GM12878 (cell line): Measurements from ENCODE around the gene COL23A1. TPM values are rescaled to one million over a fixed set of nuclear protein-coding genes. Genes with fewer than 3 reads are reported as not detected.

Experiments used
- ASH2L ChIP-seq: fragments of 300-600, 200-600 bp; sonication (generic); IDR thresholded peaks from 2 replicates; pipeline ENCODE4 v1.6.1; 2017; ENCODE audit warnings: low read depth, mild to moderate bottlenecking, borderline replicate concordance
- CREM ChIP-seq: IDR thresholded peaks from 2 replicates; pipeline ENCODE4 v1.6.1; 2014; ENCODE audit warnings: antibody characterized with exemption, low read depth
- FOXK2 ChIP-seq: fragments of 450-650 bp; IDR thresholded peaks from 2 replicates; pipeline ENCODE4 v1.6.1; 2017; ENCODE audit warnings: mild to moderate bottlenecking, moderate library complexity
- MEF2B ChIP-seq: fragments of 450-650 bp; IDR thresholded peaks from 2 replicates; pipeline ENCODE4 v1.6.1; 2018; ENCODE audit warnings: mild to moderate bottlenecking, moderate library complexity; ENCODE audit not compliant: partially characterized antibody, poor library complexity, severe bottlenecking
- NFXL1 ChIP-seq: fragments of 450-650 bp; IDR thresholded peaks from 2 replicates; pipeline ENCODE4 v1.6.1; 2017; ENCODE audit warnings: antibody characterized with exemption, mild to moderate bottlenecking, borderline replicate concordance
- SRF ChIP-seq, 2 experiments: IDR thresholded peaks; 2 replicates each; pipeline ENCODE4 v1.6.1; 2011; ENCODE audit warnings: low read depth in 2 of 2, low read length in 2 of 2, mild to moderate bottlenecking in 1 of 2, moderate library complexity in 1 of 2
- TARDBP ChIP-seq: IDR thresholded peaks from 2 replicates; pipeline ENCODE4 v1.6.1; 2016; ENCODE audit warnings: borderline replicate concordance
- TCF7 ChIP-seq: IDR thresholded peaks from 2 replicates; pipeline ENCODE4 v1.6.1; 2014; ENCODE audit warnings: antibody characterized with exemption, borderline replicate concordance
- WRNIP1 ChIP-seq: IDR thresholded peaks from 2 replicates; pipeline ENCODE4 v1.6.1; 2011; ENCODE audit warnings: low read depth, low read length, improper control_type of control experiment, borderline replicate concordance
- YY1 ChIP-seq: IDR thresholded peaks from 2 replicates; pipeline ENCODE4 v1.6.1; 2011; ENCODE audit warnings: low read depth, mild to moderate bottlenecking, low read length
- ZBED1 ChIP-seq: IDR thresholded peaks from 2 replicates; pipeline ENCODE4 v1.6.1; 2016; ENCODE audit warnings: borderline replicate concordance
- ZNF217 ChIP-seq: fragments of 450-650 bp; IDR thresholded peaks from 2 replicates; pipeline ENCODE4 v1.6.1; 2017; ENCODE audit warnings: antibody characterized with exemption, mild to moderate bottlenecking
- ZNF24 ChIP-seq: fragments of 450-650 bp; IDR thresholded peaks from 2 replicates; pipeline ENCODE4 v1.6.1; 2017; ENCODE audit warnings: antibody characterized with exemption, mild to moderate bottlenecking
- ZNF384 ChIP-seq: IDR thresholded peaks from 2 replicates; pipeline ENCODE4 v1.6.1; 2012; ENCODE audit warnings: low read depth, mild to moderate bottlenecking, low read length, improper control_type of control experiment, borderline replicate concordance
- polyA plus RNA-seq, 11 experiments: library from polyadenylated mRNA; depleted of rRNA in 4 of 11; unstranded in 6 of 11; stranded (reverse) in 5 of 11; fragments of >200 nt; fragmentation: Nextera tagmentation in 4 of 11; fragmentation: Illumina TruSeq in 1 of 11; extraction: Ambion mirVana in 4 of 11; extraction: Trizol in 1 of 11; gene quantifications; 1 replicate in 1 of 11; 2 replicates in 10 of 11; pipeline versions ENCODE4 v1.2.1 to v1.2.3, GENCODE V29; 2011 to 2016; ENCODE audit warnings: inconsistent platforms in 2 of 11, missing spikeins in 2 of 11, low read depth in 1 of 11
- total RNA-seq, 4 experiments: library from RNA; depleted of rRNA in 3 of 4; stranded (reverse); fragments of >200 nt in 3 of 4; fragmentation: Illumina TruSeq in 1 of 4; extraction: Trizol in 1 of 4; gene quantifications; 2 replicates each; pipeline versions ENCODE4 v1.2.1 to v1.2.3, GENCODE V29; 2013 to 2021
- TF ChIP-seq, protein P1 (sequence below): fragments of 450-650 bp; IDR thresholded peaks from 2 replicates; pipeline ENCODE4 v1.6.1; 2018; ENCODE audit warnings: mild to moderate bottlenecking, low read depth, moderate library complexity; ENCODE audit not compliant: partially characterized antibody
- TF ChIP-seq, protein P2 (sequence below): fragments of 450-650 bp; IDR thresholded peaks from 2 replicates; pipeline ENCODE4 v1.6.1; 2017; ENCODE audit warnings: mild to moderate bottlenecking, moderate library complexity
- TF ChIP-seq, protein P3 (sequence below): IDR thresholded peaks from 2 replicates; pipeline ENCODE4 v1.6.1; 2011; ENCODE audit warnings: mild to moderate bottlenecking, low read depth, low read length, moderate library complexity; ENCODE audit not compliant: insufficient replicate concordance
- TF ChIP-seq, protein P4 (sequence below), 3 experiments: IDR thresholded peaks in 2 of 3; conservative IDR thresholded peaks in 1 of 3; 2 replicates each; pipeline ENCODE4 v1.5.1; 2011; ENCODE audit warnings: low read depth in 3 of 3, low read length in 3 of 3, mild to moderate bottlenecking in 3 of 3, control low read depth in 2 of 3, moderate library complexity in 2 of 3, inconsistent platforms in 1 of 3, mixed read lengths in 1 of 3; ENCODE audit not compliant: control insufficient read depth in 2 of 3, insufficient read depth in 1 of 3; ENCODE audit errors: extremely low read depth in 1 of 3

The COL23A1 gene
- total and polyA plus RNA-seq, 10 of the 15 experiments (the other 5 are each of a cell fraction or from before 2014, with no cell fraction given), result 0.03 to 0.83 (median 0.09) TPM; not detected in 5

DNA sequence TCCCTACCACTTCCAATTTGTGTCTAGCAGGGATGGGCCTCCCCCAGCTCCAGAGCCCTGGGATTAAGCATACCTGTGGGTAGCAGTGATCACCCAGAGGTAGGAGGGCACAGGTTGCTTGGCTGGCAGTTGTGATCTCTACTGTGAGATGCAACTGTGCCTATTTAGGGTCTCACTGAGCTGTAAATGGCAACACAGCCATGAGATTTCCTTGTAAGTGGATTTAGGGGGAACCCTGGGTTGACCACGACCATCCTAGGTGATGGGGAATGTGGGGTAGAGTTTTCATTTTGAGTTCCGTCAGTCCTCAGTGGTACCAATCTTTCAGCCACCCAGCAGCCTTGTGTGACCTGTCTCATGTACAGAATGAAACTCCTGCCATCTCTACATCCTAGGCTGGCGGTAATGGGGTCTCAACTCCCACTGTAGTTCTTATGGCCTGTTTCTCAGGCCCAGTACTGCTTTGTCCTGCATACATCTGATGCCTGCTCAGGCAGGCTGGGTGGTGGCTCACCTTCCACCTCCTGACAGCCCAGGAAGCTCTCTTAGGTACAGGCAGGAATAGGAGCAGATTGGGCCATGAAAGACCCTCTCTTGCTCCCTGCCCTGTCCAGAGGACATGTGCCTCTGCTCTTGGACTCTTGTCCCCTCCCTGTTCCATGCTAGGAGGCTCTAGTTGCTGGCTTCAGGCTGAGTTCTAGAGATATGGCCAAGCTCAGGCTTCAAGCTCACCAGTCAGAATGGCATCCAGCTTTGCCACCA lies 377.8 kb downstream of the COL23A1 start (continued):
- TF ChIP-seq, protein P1, sequence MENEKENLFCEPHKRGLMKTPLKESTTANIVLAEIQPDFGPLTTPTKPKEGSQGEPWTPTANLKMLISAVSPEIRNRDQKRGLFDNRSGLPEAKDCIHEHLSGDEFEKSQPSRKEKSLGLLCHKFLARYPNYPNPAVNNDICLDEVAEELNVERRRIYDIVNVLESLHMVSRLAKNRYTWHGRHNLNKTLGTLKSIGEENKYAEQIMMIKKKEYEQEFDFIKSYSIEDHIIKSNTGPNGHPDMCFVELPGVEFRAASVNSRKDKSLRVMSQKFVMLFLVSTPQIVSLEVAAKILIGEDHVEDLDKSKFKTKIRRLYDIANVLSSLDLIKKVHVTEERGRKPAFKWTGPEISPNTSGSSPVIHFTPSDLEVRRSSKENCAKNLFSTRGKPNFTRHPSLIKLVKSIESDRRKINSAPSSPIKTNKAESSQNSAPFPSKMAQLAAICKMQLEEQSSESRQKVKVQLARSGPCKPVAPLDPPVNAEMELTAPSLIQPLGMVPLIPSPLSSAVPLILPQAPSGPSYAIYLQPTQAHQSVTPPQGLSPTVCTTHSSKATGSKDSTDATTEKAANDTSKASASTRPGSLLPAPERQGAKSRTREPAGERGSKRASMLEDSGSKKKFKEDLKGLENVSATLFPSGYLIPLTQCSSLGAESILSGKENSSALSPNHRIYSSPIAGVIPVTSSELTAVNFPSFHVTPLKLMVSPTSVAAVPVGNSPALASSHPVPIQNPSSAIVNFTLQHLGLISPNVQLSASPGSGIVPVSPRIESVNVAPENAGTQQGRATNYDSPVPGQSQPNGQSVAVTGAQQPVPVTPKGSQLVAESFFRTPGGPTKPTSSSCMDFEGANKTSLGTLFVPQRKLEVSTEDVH, result no peak
- no peak for TF ChIP-seq TARDBP
- TF ChIP-seq ZNF384, result no peak
- TF ChIP-seq, protein P2, sequence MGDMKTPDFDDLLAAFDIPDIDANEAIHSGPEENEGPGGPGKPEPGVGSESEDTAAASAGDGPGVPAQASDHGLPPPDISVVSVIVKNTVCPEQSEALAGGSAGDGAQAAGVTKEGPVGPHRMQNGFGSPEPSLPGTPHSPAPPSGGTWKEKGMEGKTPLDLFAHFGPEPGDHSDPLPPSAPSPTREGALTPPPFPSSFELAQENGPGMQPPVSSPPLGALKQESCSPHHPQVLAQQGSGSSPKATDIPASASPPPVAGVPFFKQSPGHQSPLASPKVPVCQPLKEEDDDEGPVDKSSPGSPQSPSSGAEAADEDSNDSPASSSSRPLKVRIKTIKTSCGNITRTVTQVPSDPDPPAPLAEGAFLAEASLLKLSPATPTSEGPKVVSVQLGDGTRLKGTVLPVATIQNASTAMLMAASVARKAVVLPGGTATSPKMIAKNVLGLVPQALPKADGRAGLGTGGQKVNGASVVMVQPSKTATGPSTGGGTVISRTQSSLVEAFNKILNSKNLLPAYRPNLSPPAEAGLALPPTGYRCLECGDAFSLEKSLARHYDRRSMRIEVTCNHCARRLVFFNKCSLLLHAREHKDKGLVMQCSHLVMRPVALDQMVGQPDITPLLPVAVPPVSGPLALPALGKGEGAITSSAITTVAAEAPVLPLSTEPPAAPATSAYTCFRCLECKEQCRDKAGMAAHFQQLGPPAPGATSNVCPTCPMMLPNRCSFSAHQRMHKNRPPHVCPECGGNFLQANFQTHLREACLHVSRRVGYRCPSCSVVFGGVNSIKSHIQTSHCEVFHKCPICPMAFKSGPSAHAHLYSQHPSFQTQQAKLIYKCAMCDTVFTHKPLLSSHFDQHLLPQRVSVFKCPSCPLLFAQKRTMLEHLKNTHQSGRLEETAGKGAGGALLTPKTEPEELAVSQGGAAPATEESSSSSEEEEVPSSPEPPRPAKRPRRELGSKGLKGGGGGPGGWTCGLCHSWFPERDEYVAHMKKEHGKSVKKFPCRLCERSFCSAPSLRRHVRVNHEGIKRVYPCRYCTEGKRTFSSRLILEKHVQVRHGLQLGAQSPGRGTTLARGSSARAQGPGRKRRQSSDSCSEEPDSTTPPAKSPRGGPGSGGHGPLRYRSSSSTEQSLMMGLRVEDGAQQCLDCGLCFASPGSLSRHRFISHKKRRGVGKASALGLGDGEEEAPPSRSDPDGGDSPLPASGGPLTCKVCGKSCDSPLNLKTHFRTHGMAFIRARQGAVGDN, result no peak
- no peak for TF ChIP-seq ASH2L
- TF ChIP-seq ZNF24, result no peak
- TF ChIP-seq ZBED1, result 0 out of 2 replicates have a peak, but pooled peaks have one; percentile 1
- no peak for TF ChIP-seq YY1
- no peak for TF ChIP-seq SRF (IDR thresholded peaks at IDR 0.05; ENCODE audit: low read depth in 2 of 2, low read length in 2 of 2)
- TF ChIP-seq, protein P3, sequence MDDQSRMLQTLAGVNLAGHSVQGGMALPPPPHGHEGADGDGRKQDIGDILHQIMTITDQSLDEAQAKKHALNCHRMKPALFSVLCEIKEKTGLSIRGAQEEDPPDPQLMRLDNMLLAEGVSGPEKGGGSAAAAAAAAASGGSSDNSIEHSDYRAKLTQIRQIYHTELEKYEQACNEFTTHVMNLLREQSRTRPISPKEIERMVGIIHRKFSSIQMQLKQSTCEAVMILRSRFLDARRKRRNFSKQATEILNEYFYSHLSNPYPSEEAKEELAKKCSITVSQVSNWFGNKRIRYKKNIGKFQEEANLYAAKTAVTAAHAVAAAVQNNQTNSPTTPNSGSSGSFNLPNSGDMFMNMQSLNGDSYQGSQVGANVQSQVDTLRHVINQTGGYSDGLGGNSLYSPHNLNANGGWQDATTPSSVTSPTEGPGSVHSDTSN, result no peak
- TF ChIP-seq TCF7, result no peak
- no peak for TF ChIP-seq FOXK2
- no peak for TF ChIP-seq NFXL1
- TF ChIP-seq ZNF217, result no peak
- TF ChIP-seq WRNIP1, result no peak
- no peak for TF ChIP-seq MEF2B
- no peak for TF ChIP-seq CREM
- TF ChIP-seq, protein P4, sequence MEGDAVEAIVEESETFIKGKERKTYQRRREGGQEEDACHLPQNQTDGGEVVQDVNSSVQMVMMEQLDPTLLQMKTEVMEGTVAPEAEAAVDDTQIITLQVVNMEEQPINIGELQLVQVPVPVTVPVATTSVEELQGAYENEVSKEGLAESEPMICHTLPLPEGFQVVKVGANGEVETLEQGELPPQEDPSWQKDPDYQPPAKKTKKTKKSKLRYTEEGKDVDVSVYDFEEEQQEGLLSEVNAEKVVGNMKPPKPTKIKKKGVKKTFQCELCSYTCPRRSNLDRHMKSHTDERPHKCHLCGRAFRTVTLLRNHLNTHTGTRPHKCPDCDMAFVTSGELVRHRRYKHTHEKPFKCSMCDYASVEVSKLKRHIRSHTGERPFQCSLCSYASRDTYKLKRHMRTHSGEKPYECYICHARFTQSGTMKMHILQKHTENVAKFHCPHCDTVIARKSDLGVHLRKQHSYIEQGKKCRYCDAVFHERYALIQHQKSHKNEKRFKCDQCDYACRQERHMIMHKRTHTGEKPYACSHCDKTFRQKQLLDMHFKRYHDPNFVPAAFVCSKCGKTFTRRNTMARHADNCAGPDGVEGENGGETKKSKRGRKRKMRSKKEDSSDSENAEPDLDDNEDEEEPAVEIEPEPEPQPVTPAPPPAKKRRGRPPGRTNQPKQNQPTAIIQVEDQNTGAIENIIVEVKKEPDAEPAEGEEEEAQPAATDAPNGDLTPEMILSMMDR (IDR thresholded peaks at IDR 0.05 in 2 of 3, conservative IDR thresholded peaks at IDR 0.05 in 1 of 3; ENCODE audit: control insufficient read depth in 2 of 3, extremely low read depth in 1 of 3, insufficient read depth in 1 of 3, low read depth in 3 of 3, low read length in 3 of 3), result no peak
